GM18499 (cell line): ENCODE measurements around the gene IER5L.

Source experiments
- ATAC-seq: cut with Tn5 transposase; IDR thresholded peaks from one replicate; pipeline ENCODE4 v1.9.1; 2021; ENCODE audit warnings: moderate number of reproducible peaks; ENCODE audit not compliant: insufficient read depth, unreplicated experiment

IER5L gene

DNA sequence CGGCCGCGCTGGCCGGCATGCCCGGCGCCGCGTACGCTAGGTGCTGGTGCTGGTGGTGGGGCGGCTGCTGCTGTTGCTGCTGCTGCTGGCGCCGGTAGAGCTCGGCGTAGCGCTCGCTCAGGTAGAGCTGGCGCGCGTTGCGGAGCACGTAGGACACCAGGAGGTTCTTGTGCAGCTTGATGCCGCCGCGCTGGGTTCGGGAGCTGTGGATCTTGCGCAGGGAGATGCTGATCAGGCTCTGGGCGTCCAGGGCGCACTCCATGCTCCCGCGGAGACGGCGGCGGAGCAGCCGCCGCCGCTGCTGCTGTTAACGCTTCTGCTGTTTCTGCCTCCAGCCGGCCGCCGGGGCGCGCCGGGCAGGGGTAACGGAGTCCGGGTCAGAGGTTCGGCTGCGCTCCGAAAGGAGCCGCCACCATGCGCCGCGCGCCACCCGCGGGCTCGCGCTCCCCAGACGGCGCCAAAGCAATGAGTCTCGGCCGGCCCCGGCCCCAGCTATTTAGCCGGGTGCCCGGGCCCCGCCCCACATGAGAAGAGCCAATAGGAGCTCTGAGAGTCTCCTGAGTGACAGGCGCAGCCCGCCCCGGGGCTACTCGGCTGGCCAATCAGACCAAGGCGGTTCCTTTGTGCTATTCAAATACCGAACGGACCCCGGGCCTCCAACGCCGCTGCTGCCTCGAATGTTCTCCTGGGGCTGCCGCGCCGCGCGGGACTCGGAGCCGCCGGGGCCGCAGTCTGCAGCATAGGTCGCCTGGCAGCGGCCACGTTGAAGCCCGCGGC is at the start of gene IER5L:
Gene IER5L (minus strand): TSS at position 471 of the 777 bp plus-strand sequence. CDS start 209 bp downstream, at position 262.
- ATAC-seq, result peak; percentile 68

DNA sequence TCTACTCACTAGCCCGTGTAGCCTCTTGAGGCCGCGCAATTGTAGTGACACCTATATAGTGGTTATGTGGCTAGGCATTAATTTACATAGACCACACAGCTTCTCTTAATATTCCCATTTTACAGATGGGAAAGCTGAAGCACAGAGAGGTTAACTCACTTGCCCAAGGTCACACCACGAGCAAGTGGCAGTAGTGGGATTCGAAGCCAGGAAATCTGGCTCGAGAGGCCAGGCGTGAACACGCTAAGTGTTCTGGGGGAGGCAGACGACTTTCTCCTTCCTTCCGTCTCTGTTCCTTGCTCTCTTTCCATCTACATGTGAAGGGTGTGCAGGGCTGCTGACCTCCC is 49.8 kb upstream of the IER5L start:
- no peak for ATAC-seq

DNA sequence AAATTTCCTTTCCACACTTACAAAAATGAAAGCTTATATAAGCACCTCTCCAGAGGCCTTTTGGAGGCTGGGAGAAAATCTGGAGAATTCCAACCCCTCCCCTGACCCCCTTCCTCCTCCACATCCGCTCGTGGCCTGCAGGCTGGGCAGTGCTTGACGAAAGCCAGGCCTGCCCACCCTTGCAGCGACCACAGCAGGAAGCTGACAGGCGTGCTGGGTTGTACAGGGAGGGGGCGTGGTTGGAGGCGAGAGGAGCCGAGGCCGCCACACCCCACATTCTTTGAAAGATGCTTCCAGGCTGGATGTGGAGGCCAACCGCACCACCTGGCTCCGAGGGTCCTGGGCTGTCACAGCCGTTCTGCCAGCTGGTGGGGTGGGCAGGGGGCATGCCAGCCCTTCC is 47.8 kb upstream of the IER5L start:
- ATAC-seq, result no peak

DNA sequence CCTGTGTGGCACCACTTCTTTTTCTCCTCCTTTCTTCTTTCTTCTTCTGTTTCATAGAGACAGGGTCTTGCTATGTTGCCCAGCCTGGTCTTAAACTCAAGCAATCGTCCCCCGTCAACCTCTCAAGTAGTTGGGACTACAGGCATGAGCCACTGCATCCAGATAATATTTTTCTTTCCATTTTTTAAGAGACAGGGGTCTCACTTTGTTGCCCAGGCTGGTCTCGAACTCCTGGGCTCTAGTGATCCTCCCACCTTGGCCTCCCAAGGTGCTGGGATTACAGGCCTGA is 47.4 kb upstream of the IER5L start:
- no peak for ATAC-seq

DNA sequence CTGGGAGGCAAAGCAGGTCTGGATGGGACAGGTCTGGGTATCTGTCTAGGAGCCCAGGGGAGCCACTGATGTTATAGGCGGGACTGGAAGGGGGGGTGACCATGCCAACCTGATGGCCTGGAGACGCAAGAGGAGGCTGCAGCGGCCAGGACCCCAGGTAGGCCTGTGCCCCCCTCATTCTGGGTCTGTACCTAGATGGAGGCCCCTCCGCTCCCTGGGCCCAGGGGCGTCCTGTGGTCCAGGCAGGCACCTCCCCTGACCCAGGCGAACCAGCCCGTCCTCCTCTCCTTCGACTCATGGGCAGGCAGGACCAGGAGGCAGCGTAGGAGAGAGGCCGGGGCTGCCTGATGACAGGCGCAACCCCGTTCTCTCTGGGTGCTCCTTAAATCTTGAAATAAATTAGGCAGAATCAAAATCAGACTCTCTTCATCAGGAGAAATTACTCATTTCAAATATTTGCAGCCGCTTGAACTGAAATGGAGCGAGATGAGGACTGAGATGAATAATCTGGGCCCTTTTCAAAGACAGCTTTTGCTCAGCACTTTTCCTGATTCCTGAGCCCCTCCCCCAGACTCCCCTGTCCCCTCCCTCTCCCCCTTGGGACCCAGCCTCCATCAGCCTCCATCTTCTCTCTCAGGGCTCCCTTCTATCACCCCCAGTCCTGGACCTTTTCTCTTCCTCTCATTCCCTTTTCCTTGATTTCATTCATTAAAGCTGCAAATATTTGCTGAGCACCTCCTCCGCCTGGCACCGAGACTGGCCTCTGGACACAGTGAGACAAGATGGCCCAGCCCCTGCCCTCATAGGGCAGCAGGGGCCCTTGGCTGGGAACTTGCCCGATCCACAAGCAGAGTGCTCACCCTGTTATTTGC is 46.8 kb upstream of the IER5L start:
- ATAC-seq, result no peak

DNA sequence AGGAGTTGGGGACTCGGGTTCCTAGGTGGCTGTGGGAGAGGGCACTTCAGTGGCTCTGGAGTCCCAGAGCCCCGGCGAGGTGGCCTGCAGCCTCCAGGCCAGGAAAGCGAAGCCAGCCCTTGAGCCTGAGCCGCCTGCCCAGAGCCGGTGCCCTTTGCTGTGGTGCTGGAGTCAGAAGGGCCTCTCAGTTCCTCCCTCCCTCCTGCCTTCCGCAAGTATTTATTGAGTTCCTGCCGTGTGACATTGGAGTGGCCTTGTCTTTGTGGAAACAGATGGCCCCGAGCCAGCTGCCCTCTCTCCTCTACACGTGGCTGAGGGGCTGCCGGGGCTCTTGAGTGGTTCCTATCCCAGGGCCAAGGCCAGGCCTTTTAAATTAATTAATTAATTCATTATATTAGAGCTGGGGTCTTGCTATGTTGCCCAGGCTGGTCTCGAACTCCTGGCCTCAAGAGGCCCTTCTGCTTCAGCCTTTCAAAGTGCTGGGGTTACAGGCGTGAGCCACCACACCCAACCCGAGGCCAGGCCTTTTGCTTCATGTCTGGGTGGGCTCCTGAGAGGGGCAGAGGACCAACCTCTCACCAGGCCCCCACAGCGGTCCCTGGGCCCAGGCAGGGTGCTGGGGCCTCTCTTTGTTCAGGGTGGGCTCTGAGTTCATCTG is 45.6 kb upstream of the IER5L start:
- ATAC-seq, result no peak

DNA sequence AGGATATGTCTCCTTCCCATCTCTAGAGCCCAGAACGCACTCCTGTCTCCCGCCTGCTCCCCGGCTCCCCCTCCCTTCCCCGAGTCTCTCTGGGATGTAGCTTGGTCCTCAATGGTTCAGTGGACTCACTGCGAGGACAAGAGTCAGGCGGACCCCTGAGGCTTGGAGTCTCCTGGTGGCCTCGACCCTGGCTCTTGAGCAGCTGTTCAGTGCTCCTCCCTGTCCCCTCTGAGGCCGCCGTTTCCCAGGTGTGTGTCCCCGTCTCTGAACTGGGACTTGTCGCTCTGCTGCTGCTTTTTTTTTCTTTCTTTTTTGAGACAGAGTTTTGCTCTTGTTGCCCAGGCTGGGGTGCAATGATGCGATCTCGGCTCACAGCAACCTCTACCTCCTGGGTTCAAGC is 44.8 kb upstream of the IER5L start:
- no peak for ATAC-seq

DNA sequence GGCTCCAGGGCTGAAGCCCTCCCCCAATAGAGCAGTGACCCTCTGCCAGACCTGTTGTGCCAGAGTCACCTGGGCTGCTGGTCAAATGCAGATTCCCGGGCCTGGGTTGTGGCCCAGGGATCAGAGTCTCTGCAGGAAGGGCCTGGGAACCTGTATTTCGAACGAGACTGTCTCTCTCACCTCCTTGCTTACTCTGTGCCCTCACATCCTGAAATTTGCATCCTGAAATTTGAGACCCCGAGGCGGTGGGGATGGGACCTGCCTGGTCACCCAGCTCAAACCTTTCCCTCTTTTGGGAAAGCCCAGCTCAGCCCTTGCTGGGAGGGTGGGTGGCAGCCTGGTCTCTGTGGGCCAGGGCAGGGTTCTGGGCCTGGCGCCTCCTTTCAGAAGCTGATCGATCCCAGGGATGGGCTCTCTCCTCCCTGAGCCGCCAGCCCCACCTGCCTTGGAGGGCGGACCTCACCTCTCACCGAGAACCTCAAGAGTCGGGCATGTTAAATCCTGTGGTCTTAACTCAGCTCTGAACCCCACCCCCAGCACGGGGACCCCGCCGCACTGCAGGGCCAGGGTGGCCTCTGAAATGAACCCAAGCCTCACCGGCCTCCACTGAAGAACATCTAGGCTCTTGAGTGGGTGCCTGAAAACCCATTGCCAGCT is 44.0 kb upstream of the IER5L start:
- no peak for ATAC-seq

DNA sequence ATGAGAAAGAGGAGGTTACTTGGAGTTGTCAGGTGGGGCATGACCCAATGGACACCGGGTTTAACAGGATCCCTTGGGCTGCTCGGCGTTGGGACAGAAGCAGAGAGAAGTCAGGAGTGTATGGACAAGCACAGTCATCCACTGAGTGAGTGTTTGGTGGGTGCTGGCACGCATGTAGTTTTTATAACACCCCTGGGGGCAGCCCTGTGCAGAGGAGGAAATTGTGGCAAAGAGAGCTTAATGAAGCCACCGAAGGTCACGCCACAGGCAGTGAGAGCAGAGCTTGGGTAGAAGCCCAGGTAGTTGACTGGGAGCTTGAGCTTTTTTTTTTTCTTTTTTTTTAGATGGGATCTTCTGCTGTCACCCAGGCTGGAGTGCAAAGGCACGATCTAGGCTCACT is 43.2 kb upstream of the IER5L start:
- no peak for ATAC-seq

DNA sequence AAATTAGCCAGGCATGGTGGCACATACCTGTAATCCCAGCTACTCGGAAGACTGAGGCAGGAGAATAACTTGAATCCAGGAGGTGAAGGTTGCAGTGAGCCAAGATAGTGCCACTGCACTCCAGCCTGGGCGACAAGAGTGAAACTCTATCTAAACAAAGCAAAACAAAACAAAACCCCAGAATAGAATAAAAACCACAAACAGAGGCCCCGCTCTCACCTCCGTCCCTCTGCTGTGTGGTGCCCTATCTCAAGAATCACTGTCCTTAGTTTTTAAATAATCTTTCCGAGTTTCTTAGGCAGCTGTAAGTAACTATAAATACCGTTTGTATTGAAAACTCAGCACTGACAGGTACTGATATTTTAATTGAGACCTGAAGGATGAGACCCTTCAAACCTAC is 42.7 kb upstream of the IER5L start:
- ATAC-seq, result no peak

DNA sequence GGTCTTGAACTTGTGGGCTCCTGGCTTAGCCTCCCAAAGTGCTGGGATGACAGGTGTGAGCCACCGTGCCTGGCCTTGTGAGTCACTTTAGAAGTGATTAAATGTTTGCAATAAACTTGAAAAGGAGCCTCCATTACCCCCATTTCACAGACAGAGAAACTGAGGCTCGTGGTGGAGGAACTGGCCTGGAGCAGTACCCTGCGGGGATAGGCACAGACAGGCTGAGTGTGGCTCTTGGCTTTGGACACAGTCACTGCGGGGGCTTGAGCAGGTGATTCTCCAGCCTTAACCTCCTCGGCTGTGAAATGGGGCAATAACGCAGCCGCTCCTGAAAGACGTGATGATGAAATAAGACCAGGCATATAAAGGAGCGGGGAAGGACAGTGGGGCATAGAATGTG is 40.9 kb upstream of the IER5L start:
- no peak for ATAC-seq

DNA sequence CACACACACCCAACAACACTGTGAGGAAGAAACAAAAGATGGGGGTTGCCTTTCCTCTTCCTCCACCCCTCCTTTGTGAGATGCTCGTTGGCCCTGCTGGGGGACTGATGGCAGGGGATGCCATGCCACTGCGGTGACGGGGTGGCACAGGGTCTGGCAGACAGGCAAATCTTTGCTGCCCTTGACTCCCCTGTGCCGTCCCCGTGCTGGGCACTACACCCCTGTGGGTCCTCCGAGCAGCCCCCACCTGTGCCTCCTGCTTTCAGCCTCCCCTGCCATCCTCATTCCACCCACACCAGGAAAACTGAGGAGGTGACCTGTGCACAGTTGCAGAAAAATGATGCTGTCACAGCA is 40.2 kb upstream of the IER5L start:
- no peak for ATAC-seq

DNA sequence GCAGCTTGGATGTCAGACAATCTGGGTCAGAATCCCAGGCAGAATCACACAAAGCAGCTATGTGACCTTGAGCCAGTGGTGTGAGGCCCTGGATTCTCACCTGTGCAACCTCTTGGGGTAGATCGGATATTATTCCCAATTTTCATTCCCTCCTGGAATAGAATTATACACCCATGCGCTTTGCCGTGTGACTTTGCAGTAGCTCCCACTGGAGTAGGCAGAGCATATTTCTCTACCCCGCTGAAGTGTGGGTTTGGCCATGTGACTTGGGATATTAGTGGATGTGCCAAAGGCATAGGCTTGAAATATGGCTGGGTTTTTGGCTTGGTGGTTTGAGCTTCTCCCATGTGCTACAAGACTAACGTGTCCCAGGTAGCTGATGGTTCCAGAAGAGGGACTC is 35.5 kb upstream of the IER5L start:
- no peak for ATAC-seq

DNA sequence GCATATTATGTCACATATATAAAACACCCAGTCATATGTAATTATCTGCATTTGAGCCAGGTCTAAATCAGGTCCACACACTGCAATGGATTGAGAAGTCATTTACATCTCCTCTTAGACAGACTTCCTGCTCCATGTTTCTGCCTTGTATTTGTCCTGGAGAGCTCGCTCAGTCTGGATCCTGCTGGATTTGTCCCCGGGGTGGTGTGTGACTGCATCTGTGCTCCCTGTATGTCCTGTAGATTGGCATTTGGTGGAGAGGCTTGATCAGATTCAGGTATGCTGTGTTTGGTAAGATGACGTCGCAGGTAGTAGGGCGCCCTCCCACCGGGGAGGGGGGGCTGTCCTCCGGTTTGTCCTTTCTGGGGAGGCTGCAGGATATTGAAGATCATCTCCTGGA is 33.6 kb upstream of the IER5L start:
- no peak for ATAC-seq

DNA sequence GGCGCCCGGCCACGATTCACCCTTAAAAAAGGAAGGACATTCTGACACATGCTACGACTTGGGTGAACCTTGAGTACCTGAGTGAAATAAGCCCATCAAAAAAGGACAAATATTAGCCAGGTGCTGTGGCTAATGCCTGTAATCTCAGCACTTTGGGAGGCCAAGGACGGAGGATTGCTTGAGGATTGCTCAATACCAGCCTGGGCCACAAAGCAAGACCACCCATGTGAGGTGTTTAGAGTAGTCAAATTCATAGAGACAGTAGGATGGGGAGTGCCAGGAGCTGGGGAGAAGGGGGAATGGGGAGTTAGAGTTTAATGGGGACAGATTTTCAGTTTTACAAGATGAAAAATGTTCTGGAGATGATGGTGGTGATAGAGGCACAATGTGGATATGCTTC is 32.1 kb upstream of the IER5L start:
- no peak for ATAC-seq

DNA sequence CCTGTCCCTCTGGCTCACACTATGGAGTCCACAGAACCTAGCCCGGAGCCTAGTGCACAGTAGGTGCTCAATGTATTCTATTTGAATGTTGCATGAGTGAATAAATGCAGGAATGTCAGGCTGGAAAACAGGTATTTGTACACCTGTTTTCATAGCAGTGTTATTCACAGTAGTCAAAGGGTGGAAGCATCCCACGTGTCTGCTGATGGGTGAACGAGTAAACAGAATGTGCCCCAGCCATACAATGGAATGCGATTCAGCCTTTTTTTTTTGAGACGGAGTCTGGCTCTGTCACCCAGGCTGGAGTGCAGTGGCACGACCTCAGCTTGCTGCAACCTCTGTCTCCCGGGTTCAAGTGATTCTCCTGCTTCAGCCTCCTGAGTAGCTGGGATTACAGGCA is 31.5 kb upstream of the IER5L start:
- ATAC-seq, result no peak

DNA sequence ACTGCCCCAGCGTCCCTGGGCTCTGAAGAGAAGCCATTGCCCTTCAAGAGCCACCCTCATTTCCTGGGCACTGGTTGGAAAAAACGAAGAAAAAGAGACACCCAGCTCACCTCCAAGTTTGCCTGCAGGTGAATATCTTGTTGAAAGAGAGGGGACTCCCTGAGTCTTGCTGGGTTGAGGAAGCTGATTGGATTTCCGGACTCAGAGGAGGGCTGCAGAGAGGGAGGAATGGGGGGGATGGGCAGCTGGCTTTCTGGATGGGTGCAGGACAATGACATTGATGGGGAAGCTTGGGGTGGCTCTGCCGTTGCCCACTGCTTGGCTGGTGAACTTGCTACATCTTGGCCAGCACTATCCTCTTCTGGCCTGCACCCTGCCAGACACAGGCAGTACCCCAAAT is 31.0 kb upstream of the IER5L start:
- no peak for ATAC-seq

DNA sequence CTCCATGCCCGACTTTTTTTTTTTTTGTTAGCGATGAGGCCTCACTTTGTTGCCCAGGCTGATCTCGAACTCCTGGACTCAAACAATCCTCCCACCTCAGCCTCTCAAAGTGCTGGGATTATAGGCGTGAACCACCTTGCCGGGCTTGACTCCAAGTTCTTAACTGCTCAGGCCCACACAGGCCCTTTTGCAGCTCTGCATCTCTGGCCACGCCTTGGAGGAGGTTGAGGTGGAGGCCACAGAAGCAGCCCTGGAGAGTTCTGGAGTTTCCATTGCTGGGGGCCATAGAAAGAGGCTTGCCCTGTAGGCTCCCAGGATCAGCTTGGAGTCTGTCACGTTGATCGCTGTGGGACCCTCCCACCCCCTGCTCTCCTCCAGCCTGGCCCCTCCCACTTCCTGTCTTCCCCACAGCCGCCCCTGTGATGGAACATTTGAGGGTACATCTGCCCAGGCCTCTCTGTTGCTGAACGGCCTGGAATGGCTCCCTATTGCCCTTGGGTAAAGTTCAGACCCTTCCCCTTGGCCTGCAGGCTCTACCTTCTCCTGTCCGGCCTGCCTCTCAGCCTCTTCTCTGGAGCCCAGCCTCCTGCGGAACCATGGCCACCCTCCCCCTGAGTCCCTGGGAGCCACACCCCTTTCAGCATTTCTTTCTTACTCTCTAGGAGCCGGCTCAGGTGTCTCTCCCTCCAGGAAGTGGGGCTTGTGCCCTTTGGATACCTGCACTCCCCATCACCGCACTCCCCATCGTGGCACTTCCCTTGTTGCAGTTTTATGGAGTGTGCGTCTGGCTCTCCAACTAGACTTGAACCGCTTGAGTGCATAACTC is 30.4 kb upstream of the IER5L start:
- ATAC-seq, result no peak

DNA sequence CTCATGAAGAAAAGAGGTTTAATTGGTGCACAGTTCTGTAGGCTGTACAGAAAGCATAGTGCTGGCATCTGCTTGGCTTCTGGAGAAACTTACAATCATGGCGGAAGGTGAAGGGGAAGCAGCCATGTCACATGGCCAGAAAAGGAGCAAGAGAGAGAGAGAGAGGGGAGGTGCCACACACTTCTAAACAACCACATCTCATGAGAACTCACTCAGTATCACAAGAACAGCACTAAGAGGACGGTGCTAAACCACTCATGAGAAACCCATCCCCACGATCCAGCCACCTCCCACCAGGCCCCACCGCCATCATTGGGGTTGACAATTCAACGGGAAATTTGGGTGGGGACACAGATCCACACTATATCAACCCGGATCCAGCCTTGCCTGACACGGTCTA is 28.8 kb upstream of the IER5L start:
- ATAC-seq, result no peak

DNA sequence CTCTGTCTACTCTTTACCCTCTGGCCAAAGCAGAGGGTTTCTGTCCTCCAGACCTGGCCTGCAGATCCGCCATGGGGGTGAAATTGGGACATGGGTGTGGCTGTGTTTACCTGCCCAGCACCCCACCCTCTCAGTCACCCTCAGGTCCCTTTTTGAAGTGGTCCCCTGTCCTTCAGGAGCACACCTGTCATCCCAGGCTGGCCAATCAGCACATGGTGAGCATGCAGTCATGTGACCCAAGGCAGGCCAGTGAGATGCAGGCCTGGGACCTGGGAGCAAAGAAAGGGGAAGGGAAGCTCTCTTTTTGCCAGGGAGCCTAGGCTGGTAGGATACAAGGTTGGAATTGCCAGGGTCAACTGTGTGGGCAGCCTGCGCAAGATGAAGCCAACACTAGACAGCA is 28.3 kb upstream of the IER5L start:
- no peak for ATAC-seq
